Measurements from ENCODE around the gene ESR1.

DNA sequence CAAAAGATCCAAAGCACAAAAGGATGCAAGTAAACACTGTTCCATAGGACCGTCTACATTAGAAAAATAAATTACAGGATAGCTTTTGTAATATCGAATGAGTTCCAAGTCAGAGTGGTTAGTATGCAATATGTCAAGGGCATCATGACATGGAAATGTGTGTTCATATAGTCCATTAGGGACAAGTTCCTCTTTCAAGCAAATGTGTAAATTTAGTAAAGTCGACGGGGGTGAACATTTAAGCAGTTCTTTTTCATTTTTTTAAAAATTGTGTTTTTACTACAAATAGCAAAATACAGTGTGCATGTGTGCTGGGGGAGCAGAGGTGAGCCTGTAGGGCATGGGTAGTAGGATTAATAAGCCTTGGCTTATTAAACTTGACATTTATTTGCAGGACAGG is 359.0 kb downstream of the ESR1 start:
- TF ChIP-seq YY1 (IDR thresholded peaks at IDR 0.05; ENCODE audit: insufficient read depth, insufficient read length) = no peak
- no peak for TF ChIP-seq SUZ12 (IDR thresholded peaks at IDR 0.05; ENCODE audit: extremely low read depth, insufficient read depth, insufficient read length)
